NCI-H128 (cell line): Measurements from ENCODE around the gene OTUB2.

Experiments
- DNase-seq: peaks from one replicate; lab custom pipeline; 2025; ENCODE audit not compliant: unreplicated experiment; lab: John Stamatoyannopoulos, UW

Gene OTUB2

DNA sequence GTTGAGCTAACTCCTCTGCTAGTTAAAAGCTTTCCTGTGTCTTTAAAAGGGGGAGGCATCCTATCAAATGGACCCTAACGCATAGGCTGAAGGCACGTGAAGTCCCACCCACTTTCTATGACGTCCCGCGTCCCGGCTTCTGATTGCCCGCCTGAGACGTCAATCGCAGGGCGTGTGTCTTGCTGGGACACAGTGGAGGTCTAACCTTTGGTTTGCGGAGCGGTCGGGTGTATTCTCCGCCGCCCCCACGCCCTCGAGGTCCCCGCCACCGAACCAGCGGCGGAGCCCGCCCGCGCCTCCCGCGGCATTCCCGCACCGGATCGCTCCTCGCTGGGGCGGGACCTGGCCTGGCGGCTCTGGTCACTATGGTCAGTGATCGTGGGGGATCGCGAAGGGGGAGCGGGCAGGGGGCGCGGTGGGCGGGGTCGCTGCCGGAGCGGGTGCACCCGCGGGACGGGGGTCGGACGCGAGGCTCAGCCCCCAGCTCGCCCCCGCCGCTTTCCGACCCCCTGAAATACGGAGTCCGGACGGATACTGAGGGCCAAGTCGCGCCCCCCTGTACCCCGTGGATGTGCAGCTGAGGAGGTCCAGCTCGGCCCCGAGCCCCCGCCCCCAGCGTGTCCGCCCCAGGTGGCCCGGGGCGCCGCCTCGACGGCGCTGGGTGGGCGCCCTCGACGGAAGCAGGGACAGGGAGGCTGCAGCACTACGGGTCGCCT is at the start of gene OTUB2:
Gene OTUB2 (plus strand): TSS at position 168 of the 716 bp plus-strand sequence. CDS start 198 bp downstream, at position 366.
- peak; percentile 99 for DNase-seq

- no peak for DNase-seq
These were observed 49.6 kb upstream of the OTUB2 start, which contains the start of gene ASB2 for GRCh38 chr14:93976477-93977057. ASB2 (minus strand) TSS chr14:93976570; CDS start chr14:93964539, 12,031 bp downstream.

- DNase-seq, result no peak
These were observed 49.0 kb upstream of the OTUB2 start for GRCh38 chr14:93977171-93977570.

GRCh38 chr14:93977790-93978581 is 48.2 kb upstream of the OTUB2 start:
- no peak for DNase-seq

- no peak for DNase-seq
These were observed 47.4 kb upstream of the OTUB2 start for GRCh38 chr14:93978735-93979134.

DNA sequence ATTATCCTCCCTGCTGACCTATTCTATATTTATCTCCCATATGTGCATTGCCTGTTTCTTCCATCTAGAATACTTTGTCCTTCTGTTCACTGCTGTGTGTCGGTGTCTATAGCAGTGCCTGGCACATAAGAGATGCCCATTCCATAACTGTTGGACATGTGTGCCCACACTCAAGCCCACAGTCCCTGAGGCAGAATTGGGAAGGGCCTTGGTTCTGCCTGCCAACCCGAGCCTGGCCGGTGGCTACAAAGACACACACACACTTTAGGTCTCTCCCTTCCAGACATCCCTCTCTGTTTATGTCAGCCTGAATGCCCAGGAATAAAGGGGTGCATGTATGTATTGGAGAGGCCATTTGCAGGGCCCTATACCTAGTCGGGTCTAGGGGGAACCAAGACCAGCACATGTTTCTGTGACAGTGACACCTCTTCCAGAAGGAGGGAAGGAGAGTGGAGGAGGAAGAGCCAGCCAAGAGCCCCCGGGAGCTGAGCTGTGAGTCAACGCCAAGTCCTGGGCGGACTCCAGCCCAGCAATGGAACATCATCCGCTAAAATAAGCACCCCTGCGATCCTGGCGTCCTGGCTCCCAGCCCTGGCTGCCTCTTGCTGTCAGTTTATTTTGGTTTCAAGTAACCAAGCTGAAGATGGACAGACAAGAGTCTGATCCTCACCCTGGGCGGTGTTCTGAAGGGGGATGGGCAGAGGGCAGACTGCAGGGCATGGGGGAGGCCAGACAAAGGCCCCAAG is 45.5 kb upstream of the OTUB2 start:
- no peak for DNase-seq

GRCh38 chr14:93981316-93982229 is 44.6 kb upstream of the OTUB2 start:
- no peak for DNase-seq

DNA sequence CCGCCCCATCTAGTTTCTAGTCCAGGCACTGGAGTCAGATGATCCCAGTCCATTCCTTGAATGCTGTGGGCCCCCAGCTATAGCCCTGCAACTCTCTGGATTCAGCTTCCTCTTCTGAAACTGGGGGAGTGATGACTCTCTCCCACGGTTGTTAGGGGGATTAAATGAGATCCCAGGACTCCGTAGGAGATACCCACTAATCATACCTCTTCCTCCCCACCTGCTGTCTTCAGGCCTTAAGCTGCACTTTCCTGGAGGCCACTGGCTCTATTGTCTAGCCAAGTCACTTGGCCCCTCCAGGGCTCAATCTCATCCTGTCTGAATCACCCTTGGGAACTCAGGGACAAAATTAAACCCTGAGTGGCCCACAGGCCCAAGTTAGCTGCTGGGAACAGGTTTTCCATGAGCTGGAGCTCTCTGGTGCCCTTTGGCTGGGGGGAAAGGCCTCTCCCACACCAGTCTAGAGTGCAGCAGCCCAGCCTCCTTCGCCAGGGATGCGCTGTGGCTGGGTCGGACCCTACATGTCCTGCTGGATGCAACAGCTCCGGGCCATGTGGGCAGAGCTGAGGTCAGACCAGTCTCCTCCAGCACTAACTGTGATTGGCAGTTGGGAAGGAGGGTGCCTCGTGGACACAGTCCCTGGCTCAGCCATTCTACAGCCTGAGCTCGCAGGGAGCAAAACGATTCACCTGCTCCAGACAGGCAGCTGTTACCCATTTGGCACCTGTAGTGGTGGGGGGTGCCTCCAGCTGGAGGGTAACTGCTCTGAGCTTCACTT is 43.7 kb upstream of the OTUB2 start:
- DNase-seq, result no peak

DNA sequence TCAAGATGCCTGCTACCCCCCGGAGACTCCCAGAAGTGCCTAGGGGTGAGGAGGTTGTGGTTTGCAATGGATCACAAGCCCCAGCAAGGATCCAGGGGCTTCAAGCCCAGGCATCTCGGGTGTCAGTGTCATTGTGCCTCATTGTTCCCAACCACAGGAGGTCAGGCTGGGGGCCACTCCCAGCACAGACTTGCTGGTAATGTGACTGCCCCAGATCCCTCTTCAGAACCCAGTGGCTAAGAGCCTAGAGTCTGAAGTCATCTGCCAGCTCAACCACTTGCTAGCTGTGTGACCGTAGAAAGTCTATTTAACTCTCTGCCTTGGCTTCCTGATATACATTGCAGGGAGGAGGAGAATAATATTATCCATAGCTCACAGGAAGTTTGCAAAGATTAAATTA is 42.1 kb upstream of the OTUB2 start:
- no peak for DNase-seq

GRCh38 chr14:93984987-93985410 is 41.1 kb upstream of the OTUB2 start:
- DNase-seq, result no peak

GRCh38 chr14:93986955-93987354 is 39.2 kb upstream of the OTUB2 start:
- DNase-seq, result no peak

DNA sequence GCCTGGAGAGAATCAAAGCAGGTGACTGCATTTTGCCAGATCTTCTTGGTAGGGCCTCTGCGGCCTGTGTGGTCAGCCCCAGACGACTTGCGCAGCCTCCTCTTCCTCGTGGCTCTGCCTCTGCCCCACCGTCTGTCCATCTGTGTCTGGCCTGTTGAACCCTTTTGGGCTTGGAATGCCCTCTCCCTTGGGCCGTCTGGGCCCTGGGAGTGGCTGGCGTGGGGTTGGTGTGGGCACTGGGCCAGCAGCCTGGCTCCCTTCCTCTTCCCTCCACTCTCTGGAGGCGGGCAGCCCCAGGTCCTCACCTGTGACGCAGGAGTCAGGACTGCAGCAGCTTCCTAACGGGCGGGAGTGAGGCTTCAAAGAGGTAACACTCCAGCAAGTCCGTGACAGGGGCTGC is 38.8 kb upstream of the OTUB2 start:
- no peak for DNase-seq

DNA sequence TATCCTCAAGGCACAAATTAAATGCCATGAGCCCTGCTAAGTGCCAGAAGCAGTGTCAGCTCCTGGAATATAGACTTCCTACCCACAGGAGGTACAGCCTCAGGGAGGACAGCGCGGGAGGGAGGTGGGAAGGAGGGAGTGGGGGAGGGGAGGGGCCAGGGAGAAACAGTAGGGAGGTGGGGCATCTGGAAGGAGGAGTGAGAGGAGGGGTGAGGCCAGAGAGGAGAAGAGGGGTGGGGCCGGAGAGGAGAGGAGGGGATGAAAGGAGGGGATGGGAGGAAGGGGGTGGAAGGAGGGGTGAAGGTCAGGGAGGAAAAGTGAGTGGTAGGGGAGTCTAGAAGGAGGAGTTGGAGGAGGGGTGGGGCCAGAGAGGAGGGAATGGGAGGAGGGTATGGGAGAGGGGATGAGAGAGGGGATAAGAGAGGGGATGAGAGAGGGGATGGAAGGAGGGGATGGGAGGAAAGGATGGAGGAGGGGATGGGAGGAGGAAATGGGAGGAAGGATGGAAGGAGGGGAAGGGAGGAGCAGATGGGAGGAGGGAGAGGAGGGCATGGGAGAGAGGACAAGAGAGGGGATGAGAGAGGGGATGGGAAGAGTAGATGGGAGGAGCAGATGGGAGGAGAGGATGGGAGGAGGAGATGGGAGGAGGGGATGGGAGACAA is 38.2 kb upstream of the OTUB2 start:
- DNase-seq, result no peak

DNA sequence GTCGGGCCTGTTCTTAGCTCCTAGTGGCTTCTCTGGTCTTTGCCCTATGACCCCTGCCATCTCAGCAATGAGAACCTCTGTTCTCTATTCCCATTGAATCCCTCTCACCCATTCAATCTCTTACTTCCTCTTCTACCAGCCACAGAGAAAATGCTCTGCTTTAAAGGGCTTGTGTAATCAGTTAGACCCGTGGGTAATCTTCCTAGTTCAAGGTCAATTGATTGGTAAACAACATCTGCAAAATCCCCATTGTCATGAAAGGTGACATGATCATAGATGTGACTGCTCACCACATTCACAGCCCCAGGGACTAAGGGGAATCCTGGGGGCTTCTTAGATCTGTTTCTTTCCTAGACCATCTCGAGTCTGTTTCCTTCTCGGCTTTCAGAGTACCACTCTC is 36.2 kb upstream of the OTUB2 start:
- no peak for DNase-seq

- DNase-seq, result no peak
These were observed 34.9 kb upstream of the OTUB2 start for GRCh38 chr14:93991212-93991611.

DNA sequence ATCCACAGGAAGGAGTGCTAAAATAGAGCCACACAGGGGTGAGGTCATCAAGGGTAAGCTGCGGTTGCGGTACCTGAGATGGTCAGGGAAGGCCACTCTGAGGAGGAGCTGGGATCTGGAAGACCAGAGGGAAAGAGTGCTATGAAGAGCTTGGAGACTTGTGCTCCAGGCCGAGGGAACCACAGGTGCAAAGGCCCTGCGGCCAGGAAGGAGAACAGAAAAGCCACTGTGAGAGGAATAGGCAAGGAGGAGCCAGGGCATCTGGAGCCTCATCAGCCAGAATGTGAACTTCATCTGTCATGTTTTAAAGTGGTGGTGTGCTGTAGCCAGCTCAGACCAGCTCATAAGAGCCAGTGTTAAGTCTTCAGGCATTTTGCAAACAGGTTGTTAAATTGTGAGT is 34.5 kb upstream of the OTUB2 start:
- DNase-seq, result no peak

DNA sequence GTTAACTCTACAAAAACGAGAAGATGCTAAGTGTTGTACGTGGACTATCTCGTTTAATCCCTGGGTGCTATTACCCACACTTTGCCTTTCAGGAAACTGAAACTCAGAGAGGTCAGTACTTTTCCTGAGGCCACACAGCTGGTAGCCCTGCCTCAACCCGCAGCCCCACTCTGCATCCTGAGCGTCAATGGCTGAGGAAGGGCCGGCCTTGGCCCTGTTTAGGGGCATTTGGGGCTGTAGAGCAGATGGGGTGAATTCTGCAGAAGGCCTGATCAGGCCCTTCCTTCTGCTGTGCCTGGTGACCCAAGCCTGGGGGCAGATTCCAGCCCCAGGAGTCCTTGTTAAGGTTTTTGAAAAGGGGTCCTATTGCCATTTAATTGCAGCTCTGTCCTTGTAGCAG is 32.8 kb upstream of the OTUB2 start:
- no peak for DNase-seq

DNA sequence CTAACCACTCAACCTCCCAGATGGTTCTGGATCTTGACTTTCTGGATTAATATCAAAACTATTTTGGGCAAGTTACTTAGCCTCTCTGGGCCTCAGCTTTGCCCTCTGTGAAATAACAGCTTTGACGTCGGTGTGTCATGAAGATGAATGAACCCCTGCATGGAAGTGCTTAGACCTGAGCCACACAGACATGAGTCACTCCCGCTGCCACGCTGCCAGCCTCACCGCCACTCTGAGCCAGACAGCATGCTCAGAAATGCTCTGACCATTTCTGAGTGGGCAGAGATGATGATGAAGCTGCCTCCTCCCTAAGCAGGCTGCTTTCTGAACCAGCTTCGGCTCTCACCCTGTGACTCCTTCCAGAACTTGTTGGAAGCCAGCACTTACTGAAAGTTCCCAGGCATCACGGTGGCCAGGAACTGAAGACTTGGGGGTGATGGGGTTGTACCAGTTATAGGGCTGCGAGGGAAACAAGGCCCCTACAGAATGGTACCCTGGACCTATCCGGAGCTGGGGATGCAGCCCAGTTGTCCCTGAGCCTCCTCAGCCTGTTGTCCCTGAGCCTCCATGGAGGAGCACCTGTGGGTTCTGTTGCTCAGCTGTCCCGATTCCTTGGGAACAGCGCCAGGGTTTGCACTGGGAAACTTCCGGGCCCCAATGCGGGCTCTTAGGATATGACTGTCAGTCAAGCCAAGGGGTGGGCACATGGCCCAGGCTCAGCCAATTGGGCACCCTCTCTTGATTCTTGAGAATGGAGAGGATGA is 31.0 kb upstream of the OTUB2 start:
- no peak for DNase-seq
